ENCODE measurements around the gene ST6GALNAC6. TPM values are rescaled to one million over a fixed set of nuclear protein-coding genes. Genes with fewer than 3 reads are reported as not detected.
A peak's percentile ranks its signal among the peaks of the same experiment; 100 is the strongest.

The ST6GALNAC6 gene
- total RNA-seq, 1 experiment from 2014 or later: 24.5 TPM

GRCh38 chr9:127916720-127917581 lies 17.5 kb upstream of the ST6GALNAC6 start, which contains the start of gene ST6GALNAC4:
Gene ST6GALNAC4 (minus strand): TSS chr9:127917041. CDS start chr9:127916419, 622 bp downstream.
- Histone ChIP-seq H3K27me3 (ENCODE audit: insufficient read depth, low read length) (no peaks in the 10 kb centered on the region), H3K79me2 (ENCODE audit: insufficient read depth, low read length) (peaks cover 17% of the 10 kb centered on the region), H3K27ac (ENCODE audit: low read depth, low read length) (peak within 1 kb of the TSS; percentile 96), H3K9ac (ENCODE audit: low read length) (peak within 1 kb of the TSS; percentile 86), H3K4me3 (replicated peaks in 1 of 2; ENCODE audit: low read depth in 1 of 2, low read length in 2 of 2) (peak within 1 kb of the TSS; percentile 85 to 91), H4K20me1 (ENCODE audit: insufficient read depth) (no peaks in the 10 kb centered on the region), H3K4me2 (ENCODE audit: low read length) (peak within 1 kb of the TSS; percentile 95), H3K36me3 (ENCODE audit: control insufficient read depth in 1 of 2, insufficient read depth in 2 of 2, low read length in 2 of 2) (peaks cover 0 to 11% of the 10 kb centered on the region in 2 experiments; a peak in 2 of 4 replicates), H3K9me3 (ENCODE audit: control insufficient read depth in 1 of 2, insufficient read depth in 1 of 2, low read depth in 1 of 2, low read length in 2 of 2) (no peaks in the 10 kb centered on the region), H3K4me1 (ENCODE audit: control insufficient read depth in 1 of 2, insufficient read depth in 2 of 2, low read length in 2 of 2) (peaks cover 52 to 70% of the 10 kb centered on the region in 2 experiments), H2AFZ (ENCODE audit: low read depth, low read length, poor library complexity, severe bottlenecking) (no peak within 1 kb of the TSS), H3K9me2 (ENCODE audit: insufficient read depth) (no peaks in the 10 kb centered on the region)
- DNase-seq (ENCODE audit: low read depth, low spot score) (no peak), ATAC-seq (peak; percentile 86)
- CTCF ChIA-PET: interaction anchor here (1.1 to 2.0 kb wide), 4 partner anchors 11 to 195 kb away, joined by 3 to 8 read pairs (median 4); partner anchors contain the start of gene TOR2A
- POLR2A ChIA-PET: interaction anchor here (0.6 to 1.2 kb wide), 8 partner anchors 9 to 146 kb away, joined by 3 to 4 read pairs (median 4); no protein-coding TSS in a partner anchor
- RAD21 ChIA-PET (ENCODE audit: low non-redundant PET in 1 of 2, low total read pairs in 2 of 2, uncharacterized antibody in 2 of 2, unreplicated experiment in 2 of 2): interaction anchor here in 1 of 2 experiments (0.8 to 1.2 kb wide), 3 partner anchors 20 to 182 kb away, joined by 3 read pairs; partner anchors contain the start of gene TOR2A
- intact Hi-C loops (cut with micrococcal nuclease): loop anchor here (5.0 kb wide), 2 partner anchors 130 to 355 kb away; partner anchors contain the start of gene CDK9
- BruUV-seq (replicated peaks): no TSS peak
- TF ChIP-seq POLR2AphosphoS5 (IDR thresholded peaks at IDR 0.05; ENCODE audit: low read depth, low read length) (peak; percentile 61), CBX3 (IDR thresholded peaks at IDR 0.05; ENCODE audit: low read depth) (no peak), ZNF274 (IDR thresholded peaks at IDR 0.05; ENCODE audit: low read depth, low read length) (no peak), EZH2phosphoT487 (IDR thresholded peaks at IDR 0.05; ENCODE audit: borderline replicate concordance) (no peak), REST (IDR thresholded peaks at IDR 0.05; ENCODE audit: low read depth) (no peak), MAX (IDR thresholded peaks at IDR 0.05) (no peak), ATF3 (IDR thresholded peaks at IDR 0.05) (no peak), POLR2A (IDR thresholded peaks at IDR 0.05; ENCODE audit: borderline replicate concordance, extremely low read depth, insufficient read depth, insufficient read length) (peak; percentile 22)
